HG03103 (cell line): ENCODE results near the gene IFI16.
"Not testable (repeated sequence)": the region's sequence is repeated elsewhere in the genome, so short reads cannot be mapped to it uniquely, and the experiment has no call there.

Experiments used
- ATAC-seq: cut with Tn5 transposase; IDR thresholded peaks from one replicate; pipeline ENCODE4 v1.9.1; 2021; ENCODE audit warnings: low read depth; ENCODE audit not compliant: unreplicated experiment

IFI16 gene

GRCh38 chr1:159006210-159006807 is 3.4 kb upstream of the IFI16 start:
- ATAC-seq = not testable (repeated sequence)

DNA sequence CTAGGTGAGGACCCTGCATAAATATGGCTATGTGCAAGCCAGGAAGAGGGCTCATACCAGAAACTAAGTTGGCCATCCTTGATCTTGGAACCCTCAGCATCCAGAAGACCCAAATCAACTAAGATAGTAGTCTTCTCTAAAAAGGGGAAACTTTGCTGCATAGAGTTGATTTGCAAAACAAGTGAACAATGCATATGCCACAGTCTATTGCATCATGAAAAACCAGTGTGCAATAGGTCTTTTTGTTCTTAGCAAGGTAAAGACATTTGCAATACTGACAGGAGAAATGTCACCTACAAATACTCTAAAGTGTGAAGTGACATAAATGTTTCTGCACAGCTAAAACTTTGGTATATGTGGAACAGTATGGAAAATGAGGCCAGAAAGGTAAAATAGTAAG is 2.0 kb upstream of the IFI16 start:
- no peak for ATAC-seq

- ATAC-seq = peak; percentile 65
These were observed 941 bp upstream of the IFI16 start for GRCh38 chr1:159008744-159009188.

DNA sequence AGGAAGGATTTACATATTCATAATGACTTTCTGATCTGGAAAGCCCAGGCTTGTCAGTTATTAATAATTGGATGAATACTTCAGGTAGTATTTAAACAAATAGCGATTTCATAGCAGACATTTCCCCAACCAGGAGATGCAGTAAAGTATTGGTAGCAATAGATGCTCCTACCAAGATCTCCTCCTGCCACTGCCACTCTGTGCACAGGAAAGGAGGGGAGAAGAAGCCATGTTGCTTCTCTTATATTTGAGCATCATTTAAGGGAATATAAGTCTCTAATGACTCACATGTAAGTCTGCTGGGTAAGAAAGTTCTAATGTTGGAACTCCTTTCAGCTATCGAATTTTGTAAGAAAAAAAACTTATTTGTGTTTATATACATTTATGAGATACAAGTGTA is 420 bp upstream of the IFI16 start:
- ATAC-seq = no peak

- ATAC-seq = no peak
These were observed 684 bp downstream of the IFI16 start for GRCh38 chr1:159010391-159010790.

- not testable (repeated sequence) for ATAC-seq
These were observed 1.3 kb downstream of the IFI16 start for GRCh38 chr1:159011001-159011400.

DNA sequence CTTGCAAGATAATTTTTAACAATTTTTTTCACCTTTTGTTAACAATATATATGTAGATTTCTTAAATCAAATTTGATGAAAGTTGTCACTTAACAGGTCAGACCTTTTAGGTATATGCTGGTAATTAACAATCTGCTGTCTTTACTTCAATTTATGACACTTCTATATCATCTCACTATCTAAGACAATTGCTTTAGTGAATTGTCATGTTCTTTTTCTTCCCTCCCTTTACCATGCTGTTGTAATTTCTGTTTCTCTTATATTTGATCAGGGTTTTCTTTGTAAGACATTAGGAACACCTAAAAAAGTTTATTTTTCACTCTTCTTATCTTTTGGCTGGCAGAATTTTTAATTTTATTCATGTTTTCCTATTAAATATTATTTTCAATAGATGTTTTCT is 2.0 kb downstream of the IFI16 start:
- ATAC-seq = no peak

DNA sequence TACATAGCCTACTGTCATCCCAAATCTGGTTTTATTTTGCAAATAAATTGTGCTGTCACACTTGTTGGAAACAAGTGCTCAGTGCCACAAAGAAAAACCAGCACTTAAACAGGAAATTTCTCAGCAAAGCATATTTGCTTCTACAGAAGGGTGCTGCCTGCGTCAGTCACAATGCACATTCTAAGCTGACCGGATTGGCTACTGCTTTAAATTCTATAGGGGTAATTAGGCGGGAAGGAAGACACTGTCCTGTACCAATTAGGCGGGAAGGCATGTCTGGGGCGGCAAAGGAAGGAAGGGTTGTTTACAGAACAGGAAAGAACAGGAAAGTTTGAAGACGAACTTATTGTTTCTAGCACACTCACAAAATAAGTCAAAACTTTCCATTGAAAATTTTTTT is 2.8 kb downstream of the IFI16 start:
- ATAC-seq = peak; percentile 37

- no peak for ATAC-seq
These were observed 4.4 kb downstream of the IFI16 start for GRCh38 chr1:159014003-159014571.

DNA sequence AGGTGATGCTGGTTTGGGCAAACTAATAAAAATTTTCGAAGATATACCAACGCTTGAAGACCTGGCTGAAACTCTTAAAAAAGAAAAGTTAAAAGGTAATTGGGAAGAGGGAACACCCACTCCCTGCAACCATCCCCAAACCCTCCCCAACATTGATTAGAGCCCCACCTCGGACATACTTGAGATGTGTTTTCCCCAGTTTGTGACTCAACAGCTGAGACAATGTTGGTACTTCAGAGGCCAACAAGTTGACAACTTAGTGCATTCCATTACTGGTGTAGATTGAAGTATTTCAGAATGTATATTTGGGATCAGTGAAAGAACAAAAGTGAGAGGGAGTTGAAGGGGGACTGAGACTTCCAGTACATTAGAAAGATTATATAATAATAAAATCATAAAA is 5.1 kb downstream of the IFI16 start:
- ATAC-seq = no peak

GRCh38 chr1:159015440-159015909 is 5.8 kb downstream of the IFI16 start:
- ATAC-seq = peak; percentile 91

DNA sequence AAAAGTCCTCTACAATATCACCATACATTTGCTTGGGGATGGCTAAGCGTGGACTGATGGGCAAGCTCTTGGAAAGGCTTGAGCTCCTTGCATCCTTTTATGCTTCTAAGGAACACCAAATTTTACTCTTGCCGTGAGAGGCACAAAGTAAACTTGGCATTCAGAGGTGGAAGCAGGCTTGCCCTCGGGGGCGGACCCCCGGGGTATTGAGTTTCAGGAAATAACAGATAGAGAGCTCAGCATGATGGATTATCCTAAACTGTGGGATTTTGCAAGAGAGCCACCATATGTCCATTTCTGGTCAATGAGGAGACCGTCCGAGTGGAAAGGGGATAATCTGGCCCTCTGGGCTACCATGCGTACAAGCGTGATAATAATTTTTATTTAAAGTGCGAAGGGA is 14.0 kb downstream of the IFI16 start:
- ATAC-seq = no peak

- no peak for ATAC-seq
These were observed 15.3 kb downstream of the IFI16 start for GRCh38 chr1:159025043-159025442.

DNA sequence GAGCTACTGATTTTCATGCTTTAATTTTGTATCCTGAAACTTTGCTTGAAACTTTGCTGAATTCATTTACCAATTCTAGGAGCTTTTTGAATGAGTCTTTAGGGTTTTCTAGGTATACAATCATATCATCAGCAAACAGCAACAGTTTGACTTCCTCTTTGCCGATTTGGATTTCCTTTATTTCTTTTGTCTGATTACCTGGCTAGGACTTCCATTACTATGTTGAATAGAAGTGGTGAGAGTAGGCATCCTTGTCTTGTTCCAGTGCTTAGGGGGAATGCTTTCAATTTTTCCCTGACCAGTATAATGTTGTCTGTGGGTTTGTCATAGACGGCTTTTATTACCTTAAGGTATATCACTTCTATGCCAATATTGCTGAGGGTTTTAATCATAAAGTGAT is 17.1 kb downstream of the IFI16 start:
- ATAC-seq = not testable (repeated sequence)

GRCh38 chr1:159030311-159030710 is 20.6 kb downstream of the IFI16 start:
- no peak for ATAC-seq

- ATAC-seq = no peak
These were observed 21.3 kb downstream of the IFI16 start for GRCh38 chr1:159030877-159031447.

DNA sequence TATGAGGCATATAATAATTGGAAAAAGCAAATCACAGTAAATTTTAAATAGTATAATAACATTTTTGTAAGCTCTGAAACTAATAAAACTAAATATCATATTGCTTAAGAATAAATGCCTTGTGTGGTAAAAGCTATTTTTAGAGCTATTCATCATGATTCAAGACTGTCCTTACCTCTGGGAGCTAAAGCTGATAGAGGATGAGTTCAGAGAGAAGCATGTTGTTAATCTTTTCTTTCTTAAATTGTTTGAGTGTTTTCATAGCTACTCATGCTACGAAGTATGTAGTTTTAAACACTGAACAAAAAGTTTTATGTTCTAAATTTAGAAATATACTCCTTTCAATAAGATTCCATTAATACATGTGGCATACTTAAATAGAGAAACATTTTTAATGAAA is 30.5 kb downstream of the IFI16 start:
- ATAC-seq = no peak

DNA sequence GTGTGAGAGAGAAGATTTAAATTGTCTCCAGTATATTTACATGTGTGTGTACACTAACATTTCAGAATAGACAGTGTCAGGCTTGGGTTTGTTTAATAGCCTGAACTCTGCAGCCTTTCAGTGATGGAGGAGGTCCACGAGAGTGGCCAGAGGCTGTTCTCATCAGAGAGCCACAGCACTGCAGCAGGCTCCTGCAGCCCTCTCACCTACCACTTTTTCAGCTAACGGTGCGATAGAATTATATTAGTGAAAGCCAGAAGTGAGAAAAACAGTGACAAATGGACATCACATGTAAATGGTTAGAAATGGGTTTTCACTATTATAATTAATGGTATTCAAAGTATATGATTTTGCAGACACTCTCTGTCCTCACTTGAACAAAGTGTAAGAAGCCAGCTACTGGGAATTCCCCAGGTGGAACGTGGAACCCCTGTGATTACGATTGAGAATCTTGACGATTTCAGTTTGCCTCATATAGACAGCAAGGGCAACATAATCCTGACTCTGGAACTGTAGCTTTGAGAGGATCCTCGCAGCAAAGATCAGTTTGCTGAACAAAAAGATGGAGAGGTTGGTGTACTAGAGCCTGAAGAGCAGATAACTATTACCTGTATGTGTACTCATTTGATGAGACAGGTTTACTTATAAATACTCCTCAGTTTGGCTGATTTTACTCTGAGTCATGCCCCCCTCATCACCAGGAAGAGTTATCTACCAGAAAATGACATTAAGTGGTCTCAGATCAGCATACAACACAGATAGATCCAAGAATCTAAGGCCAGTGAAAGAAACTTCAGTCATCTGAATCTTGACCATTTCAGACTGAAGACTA is 31.4 kb downstream of the IFI16 start:
- ATAC-seq = no peak

DNA sequence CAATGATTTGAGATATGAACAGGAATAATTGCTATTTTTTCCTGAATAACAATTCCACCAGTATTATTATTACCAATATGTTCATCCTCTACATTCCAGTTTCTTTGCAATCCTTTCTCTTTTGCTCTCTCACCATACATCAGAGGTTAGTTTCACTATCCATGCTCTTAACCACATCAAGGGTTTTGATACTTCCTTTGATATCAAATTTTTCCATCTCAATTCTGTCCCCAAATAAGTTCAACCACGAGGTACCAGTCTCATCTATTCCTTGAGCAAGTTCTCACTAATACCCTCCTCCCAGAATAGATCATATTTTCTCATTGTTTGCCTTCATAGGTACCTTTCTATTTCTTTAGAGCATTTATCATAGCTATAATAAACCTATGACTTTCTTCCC is 36.8 kb downstream of the IFI16 start:
- ATAC-seq = not testable (repeated sequence)

- ATAC-seq = no peak
These were observed 41.7 kb downstream of the IFI16 start for GRCh38 chr1:159051436-159051835.

DNA sequence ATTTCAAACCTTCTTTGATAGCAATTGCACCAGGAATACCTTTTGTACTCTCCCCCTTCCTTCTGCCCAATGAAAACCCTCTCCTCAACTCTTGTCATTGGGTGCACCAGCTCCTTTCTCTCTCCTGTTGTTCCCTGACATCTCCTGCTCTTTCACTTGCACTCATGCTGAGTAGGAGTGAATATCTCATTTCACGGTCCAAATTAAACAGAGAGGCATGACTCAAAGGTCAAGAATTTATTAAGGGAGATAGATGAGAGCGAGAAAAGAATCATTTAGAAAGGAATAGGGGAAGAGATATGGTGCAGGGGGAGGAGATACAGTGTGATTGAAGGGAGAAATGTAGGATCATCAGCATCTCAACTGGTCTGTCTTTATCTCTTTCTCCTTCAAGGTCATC is 44.7 kb downstream of the IFI16 start:
- no peak for ATAC-seq
